Metanephros (tissue), 2 donors: ENCODE measurements around the gene TAF11L14. TPM values are rescaled to one million over a fixed set of nuclear protein-coding genes. Genes with fewer than 3 reads are reported as not detected.

Experiments
- small RNA-seq: library from RNA; depleted of rRNA; stranded (forward); fragments of <200 nt; gene quantifications from one replicate; pipeline ENCODE3, GENCODE V24; 2014; ENCODE audit warnings: low replicate concordance
- total RNA-seq: library from RNA; depleted of rRNA; stranded (reverse); fragments of >200 nt; gene quantifications from one replicate; pipeline ENCODE4 v1.2.3, GENCODE V29; 2014

The TAF11L14 gene
- total RNA-seq: not detected

DNA sequence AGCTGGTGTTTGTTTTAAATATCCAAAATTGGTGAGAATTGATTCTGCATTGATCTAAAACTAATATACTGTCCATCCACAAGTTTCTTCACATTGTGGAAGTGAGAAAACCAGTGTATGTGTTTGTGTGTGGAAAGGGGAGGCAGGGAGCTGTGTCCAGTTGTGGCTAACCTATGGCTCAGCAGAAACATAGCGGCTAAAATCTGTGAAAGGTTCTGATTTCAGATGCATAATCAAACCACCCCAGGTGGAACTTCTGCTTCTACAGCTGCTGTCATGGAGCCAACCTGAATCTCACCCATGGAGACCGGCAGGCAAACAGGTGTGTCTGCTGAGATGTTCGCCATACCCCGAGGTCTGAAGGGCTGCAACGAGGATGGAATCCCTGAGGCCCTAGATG is at the start of gene TAF11L14:
TAF11L14 (plus strand) TSS at position 301 of the 400 bp plus-strand sequence.

DNA sequence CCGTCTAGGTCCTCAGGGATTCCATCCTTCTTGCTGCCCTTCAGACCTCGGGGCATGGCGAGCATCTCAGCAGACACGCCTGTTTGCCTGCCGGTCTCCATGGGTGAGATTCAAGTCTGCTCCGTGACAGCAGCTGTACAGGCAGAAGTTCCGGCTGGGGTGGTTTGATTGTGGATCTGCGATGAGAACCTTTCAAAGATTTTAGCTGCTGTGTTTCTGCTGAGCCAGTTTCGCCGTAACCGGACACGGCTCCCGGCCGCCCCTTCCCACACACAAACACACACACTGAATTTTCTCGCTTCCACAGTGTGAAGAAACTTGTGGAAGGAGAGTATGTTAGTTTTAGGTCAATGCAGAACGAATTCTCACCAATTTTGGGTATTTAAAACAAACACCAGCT is 48.6 kb upstream of the TAF11L14 start, which contains the start of gene TAF11L7:
TAF11L7 (minus strand) TSS at position 101 of the 400 bp plus-strand sequence.

DNA sequence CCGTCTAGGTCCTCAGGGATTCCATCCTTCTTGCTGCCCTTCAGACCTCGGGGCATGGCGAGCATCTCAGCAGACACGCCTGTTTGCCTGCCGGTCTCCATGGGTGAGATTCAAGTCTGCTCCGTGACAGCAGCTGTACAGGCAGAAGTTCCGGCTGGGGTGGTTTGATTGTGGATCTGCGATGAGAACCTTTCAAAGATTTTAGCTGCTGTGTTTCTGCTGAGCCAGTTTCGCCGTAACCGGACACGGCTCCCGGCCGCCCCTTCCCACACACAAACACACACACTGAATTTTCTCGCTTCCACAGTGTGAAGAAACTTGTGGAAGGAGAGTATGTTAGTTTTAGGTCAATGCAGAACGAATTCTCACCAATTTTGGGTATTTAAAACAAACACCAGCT is 43.4 kb upstream of the TAF11L14 start, which contains the start of gene TAF11L8:
TAF11L8 (minus strand) TSS at position 101 of the 400 bp plus-strand sequence.

DNA sequence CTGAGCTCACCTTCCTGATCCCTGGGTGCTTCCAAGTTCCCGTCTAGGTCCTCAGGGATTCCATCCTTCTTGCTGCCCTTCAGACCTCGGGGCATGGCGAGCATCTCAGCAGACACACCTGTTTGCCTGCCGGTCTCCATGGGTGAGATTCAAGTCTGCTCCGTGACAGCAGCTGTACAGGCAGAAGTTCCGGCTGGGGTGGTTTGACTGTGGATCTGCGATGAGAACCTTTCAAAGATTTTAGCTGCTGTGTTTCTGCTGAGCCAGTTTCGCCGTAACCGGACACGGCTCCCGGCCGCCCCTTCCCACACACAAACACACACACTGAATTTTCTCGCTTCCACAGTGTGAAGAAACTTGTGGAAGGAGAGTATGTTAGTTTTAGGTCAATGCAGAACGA is 40.0 kb upstream of the TAF11L14 start, which contains the start of gene TAF11L9:
TAF11L9 (minus strand) TSS at position 140 of the 400 bp plus-strand sequence.

DNA sequence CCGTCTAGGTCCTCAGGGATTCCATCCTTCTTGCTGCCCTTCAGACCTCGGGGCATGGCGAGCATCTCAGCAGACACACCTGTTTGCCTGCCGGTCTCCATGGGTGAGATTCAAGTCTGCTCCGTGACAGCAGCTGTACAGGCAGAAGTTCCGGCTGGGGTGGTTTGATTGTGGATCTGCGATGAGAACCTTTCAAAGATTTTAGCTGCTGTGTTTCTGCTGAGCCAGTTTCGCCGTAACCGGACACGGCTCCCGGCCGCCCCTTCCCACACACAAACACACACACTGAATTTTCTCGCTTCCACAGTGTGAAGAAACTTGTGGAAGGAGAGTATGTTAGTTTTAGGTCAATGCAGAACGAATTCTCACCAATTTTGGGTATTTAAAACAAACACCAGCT is 36.5 kb upstream of the TAF11L14 start, which contains the start of gene TAF11L10:
TAF11L10 (minus strand) TSS at position 101 of the 400 bp plus-strand sequence.

DNA sequence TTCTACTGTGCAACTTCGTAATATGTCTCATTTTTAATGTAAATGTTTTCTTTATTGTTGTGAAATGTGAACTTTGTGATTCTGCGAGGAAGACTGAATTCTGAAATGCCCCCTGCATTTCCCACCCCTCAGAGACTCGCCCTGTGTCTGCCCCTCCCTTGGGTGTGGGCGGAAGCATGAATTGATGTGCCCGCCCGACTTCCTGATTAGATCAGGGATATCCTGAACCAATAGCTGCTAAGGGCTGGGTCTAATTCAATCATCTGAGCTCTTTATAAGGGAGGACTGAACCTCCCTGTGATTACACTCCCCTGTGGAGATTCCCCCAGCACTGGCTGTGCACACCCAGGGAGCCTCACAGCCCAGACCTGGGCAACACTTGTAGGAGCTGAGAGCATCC is 30.4 kb upstream of the TAF11L14 start, which contains the start of gene TAF11L11:
TAF11L11 (plus strand) TSS at position 304 of the 400 bp plus-strand sequence.

DNA sequence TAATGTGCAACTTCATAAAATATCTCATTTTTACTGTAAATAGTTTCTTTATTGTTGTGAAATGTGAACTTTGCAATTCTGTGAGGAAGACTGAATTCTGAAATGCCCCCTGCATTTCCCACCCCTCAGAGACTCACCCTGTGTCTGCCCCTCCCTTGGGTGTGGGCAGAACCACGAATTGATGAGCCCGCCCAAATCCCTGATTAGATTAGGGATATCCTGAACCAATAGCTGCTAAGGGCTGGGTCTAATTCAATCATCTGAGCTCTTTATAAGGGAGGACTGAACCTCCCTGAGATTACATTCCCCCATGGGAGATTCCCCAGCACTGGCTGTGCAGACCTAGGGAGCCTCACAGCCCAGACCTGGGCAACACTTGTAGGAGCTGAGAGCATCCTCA is 24.2 kb upstream of the TAF11L14 start, which contains the start of gene TAF11L12:
TAF11L12 (plus strand) TSS at position 301 of the 400 bp plus-strand sequence.

DNA sequence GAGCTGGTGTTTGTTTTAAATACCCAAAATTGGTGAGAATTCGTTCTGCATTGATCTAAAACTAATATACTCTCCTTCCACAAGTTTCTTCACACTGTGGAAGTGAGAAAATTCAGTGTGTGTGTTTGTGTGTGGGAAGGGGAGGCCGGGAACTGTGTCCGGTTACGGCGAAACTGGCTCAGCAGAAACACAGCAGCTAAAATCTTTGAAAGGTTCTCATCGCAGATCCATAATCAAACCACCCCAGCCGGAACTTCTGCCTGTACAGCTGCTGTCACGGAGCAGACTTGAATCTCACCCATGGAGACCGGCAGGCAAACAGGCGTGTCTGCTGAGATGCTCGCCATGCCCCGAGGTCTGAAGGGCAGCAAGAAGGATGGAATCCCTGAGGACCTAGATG is 2.5 kb upstream of the TAF11L14 start, which contains the start of gene TAF11L13:
TAF11L13 (plus strand) TSS at position 301 of the 400 bp plus-strand sequence.

Small RNAs within 50 kb of the gene (small RNA-seq; reads per million reads assigned to genes)
- gene AC233724.1 (not detected), gene AC233724.12 (not detected), gene AC233724.2 (not detected), gene AC233724.3 (not detected), gene AC233724.4 (not detected), gene AC233724.6 (not detected), gene AC233724.7 (not detected)

Other genes with a start within 250 kb of the TAF11L14 start
- 0.41 TPM for gene TAF11L2, start 136.2 kb upstream of the TAF11L14 start, total RNA-seq
- gene TAF11L3, start 116.1 kb upstream of the TAF11L14 start, total RNA-seq: not detected
- gene TAF11L4, start 112.7 kb upstream of the TAF11L14 start, total RNA-seq: not detected
- gene TAF11L5, start 109.2 kb upstream of the TAF11L14 start, total RNA-seq: not detected
- not detected for gene TAF11L6, start 105.8 kb upstream of the TAF11L14 start, total RNA-seq
- not detected for gene TAF11L7, start 48.7 kb upstream of the TAF11L14 start, total RNA-seq
- not detected for gene TAF11L8, start 43.5 kb upstream of the TAF11L14 start, total RNA-seq
- gene TAF11L9, start 40.1 kb upstream of the TAF11L14 start, total RNA-seq: not detected
- not detected for gene TAF11L10, start 36.6 kb upstream of the TAF11L14 start, total RNA-seq
- not detected for gene TAF11L11, start 30.3 kb upstream of the TAF11L14 start, total RNA-seq
- not detected for gene TAF11L12, start 24.1 kb upstream of the TAF11L14 start, total RNA-seq
- gene TAF11L13, start 2.4 kb upstream of the TAF11L14 start, total RNA-seq: not detected